ENCODE data around the gene SERPINB10. TPM values are rescaled to one million over a fixed set of nuclear protein-coding genes. Genes with fewer than 3 reads are reported as not detected.

SERPINB10 gene
- total and polyA plus RNA-seq, 2 experiments from 2014 or later: not detected

DNA sequence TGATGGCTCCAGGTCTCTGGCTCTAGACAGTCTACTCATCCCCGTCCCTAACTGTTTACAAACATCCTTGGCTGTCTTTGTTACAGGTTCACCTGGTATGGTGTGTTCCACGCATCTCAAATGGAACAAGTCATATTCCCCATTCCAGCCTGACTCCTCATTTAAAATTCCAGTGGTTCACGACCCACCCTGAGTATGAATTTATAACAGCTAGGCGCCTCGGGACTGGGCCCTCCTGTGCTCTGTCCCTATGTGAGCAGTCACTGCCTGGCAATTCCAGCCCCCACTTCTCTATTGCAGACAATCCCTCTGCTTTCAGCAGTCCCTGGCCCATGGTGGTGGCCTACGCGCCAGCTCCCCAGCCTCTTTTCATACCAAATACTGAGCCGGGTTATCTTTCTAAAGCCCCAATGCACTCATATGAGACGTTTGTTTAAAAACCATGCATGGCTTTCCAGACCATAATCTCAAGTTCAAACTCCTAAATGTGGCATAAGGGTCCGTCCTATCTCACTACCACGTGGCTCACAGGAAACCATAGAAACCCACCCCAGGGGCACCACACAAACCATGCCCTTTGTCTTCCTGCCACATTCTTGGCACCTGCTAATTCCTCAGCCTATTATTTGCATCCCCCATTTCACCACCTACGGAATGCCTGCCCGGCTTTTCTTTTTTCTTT is 63.7 kb downstream of the SERPINB10 start:
- Histone ChIP-seq H3K4me2 (ENCODE audit: unreplicated experiment) (peak overlapping the region; percentile 84), H3K9ac (peak overlapping the region; percentile 90), H3K4me3 (peak overlapping the region; percentile 82), H3K36me3 (ENCODE audit: low read depth) (no peaks in the 10 kb centered on the region), H2AFZ (peak overlapping the region; percentile 79), H3F3A (ENCODE audit: insufficient read depth) (peaks cover 29% of the 10 kb centered on the region), H3K27me3 (replicated peaks; ENCODE audit: insufficient read depth) (no peaks in the 10 kb centered on the region), H3K79me2 (ENCODE audit: insufficient read depth) (peaks cover 53% of the 10 kb centered on the region), H3K4me1 (ENCODE audit: insufficient read depth) (peaks cover 22% of the 10 kb centered on the region), H3K9me2 (ENCODE audit: insufficient read depth) (no peaks in the 10 kb centered on the region), H4K20me1 (ENCODE audit: insufficient read depth) (no peaks in the 10 kb centered on the region), H3K9me3 (ENCODE audit: low read depth) (no peaks in the 10 kb centered on the region), H3K27ac (peak overlapping the region; percentile 92)
- peak; percentile 17 for DNase-seq
- TF ChIP-seq EZH2 (IDR thresholded peaks at IDR 0.05; ENCODE audit: insufficient read depth, poor library complexity, severe bottlenecking): no peak
- TF ChIP-seq EZH2phosphoT487 (IDR thresholded peaks at IDR 0.05; ENCODE audit: insufficient read depth, low read depth): no peak
- in situ Hi-C loops (cut with MboI): no loop called here
- WGBS, 2 experiments (ENCODE audit: low coverage in 1 of 2, low lambda C conversion rate in 2 of 2, missing lambda C conversion rate in 2 of 2): 86 to 89% methylated on average over 13 of the region's 13 CpGs

DNA sequence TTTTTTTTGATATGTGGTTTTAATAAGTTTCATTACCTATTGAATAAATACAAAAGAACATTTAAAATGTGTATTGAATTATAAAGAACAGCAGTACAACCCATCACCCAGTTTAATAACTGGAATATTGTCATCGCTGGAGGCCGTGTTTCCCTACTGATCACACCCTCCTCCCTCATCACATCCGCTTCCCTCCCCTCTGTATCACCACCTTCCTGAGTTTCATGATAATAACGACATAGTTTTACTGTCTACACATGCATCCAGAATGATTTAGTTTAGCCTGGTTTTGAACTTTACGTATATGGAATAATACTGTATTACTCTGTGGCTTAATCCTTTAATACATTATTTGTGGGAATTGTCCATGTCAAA is 64.2 kb downstream of the SERPINB10 start:
- TF ChIP-seq EZH2phosphoT487 (IDR thresholded peaks at IDR 0.05; ENCODE audit: insufficient read depth, low read depth) (no peak), EZH2 (IDR thresholded peaks at IDR 0.05; ENCODE audit: insufficient read depth, poor library complexity, severe bottlenecking) (no peak)
- H3K36me3 ChIP-seq (ENCODE audit: low read depth): no peaks in the 10 kb centered on the region
- H3K79me2 ChIP-seq (ENCODE audit: insufficient read depth): peaks cover 59% of the 10 kb centered on the region
- H2AFZ ChIP-seq: no peak overlapping the region
- no peak overlapping the region for H3K4me2 ChIP-seq (ENCODE audit: unreplicated experiment)
- in situ Hi-C loops (cut with MboI): no loop called here
- H3K27ac ChIP-seq: peak overlapping the region; percentile 92; the same call in 1 of the 2 replicates
- no peaks in the 10 kb centered on the region for H4K20me1 ChIP-seq (ENCODE audit: insufficient read depth)
- no peak overlapping the region for H3K9ac ChIP-seq
- DNase-seq: no peak
- no peak overlapping the region for H3K4me3 ChIP-seq
- 75 to 81% methylated on average over 5 of the region's 5 CpGs for whole genome bisulfite sequencing, 2 experiments (ENCODE audit: low coverage in 1 of 2, low lambda C conversion rate in 2 of 2, missing lambda C conversion rate in 2 of 2)
- H3K9me2 ChIP-seq (ENCODE audit: insufficient read depth): no peaks in the 10 kb centered on the region
- H3K4me1 ChIP-seq (ENCODE audit: insufficient read depth): peaks cover 20% of the 10 kb centered on the region
- H3K9me3 ChIP-seq (ENCODE audit: low read depth): no peaks in the 10 kb centered on the region
- H3K27me3 ChIP-seq (replicated peaks; ENCODE audit: insufficient read depth): no peaks in the 10 kb centered on the region
- H3F3A ChIP-seq (ENCODE audit: insufficient read depth): peaks cover 25% of the 10 kb centered on the region

DNA sequence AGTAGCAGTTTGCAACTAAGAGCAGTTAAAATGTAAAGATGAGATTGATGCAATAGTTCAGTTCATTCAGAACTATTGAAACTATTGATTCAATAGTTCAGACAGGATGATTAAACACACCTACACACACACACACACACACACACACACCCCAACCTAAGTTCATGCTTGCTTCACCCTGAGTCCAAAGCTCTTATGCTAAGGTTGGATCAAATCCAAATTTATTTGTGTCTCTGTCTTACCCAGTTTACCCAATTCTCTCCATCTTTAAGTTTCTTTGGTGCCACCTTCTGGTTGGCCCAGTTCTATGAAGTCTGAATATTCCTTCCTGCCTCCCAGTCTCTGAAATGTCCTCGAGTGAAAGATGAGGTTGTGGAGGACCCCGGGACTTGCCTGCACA is 67.2 kb downstream of the SERPINB10 start:
- H3K4me2 ChIP-seq (ENCODE audit: unreplicated experiment): no peak overlapping the region
- H3F3A ChIP-seq (ENCODE audit: insufficient read depth): peaks cover 24% of the 10 kb centered on the region
- H3K4me1 ChIP-seq (ENCODE audit: insufficient read depth): peaks cover 18% of the 10 kb centered on the region
- TF ChIP-seq EZH2phosphoT487 (IDR thresholded peaks at IDR 0.05; ENCODE audit: insufficient read depth, low read depth) (no peak), EZH2 (IDR thresholded peaks at IDR 0.05; ENCODE audit: insufficient read depth, poor library complexity, severe bottlenecking) (no peak)
- H3K36me3 ChIP-seq (ENCODE audit: low read depth): no peaks in the 10 kb centered on the region
- DNase-seq: peak; percentile 71
- H3K9me3 ChIP-seq (ENCODE audit: low read depth): no peaks in the 10 kb centered on the region
- no peaks in the 10 kb centered on the region for H3K27me3 ChIP-seq (replicated peaks; ENCODE audit: insufficient read depth)
- H4K20me1 ChIP-seq (ENCODE audit: insufficient read depth): no peaks in the 10 kb centered on the region
- H3K27ac ChIP-seq: no peak overlapping the region
- no peaks in the 10 kb centered on the region for H3K9me2 ChIP-seq (ENCODE audit: insufficient read depth)
- H3K79me2 ChIP-seq (ENCODE audit: insufficient read depth): peaks cover 87% of the 10 kb centered on the region
- in situ Hi-C loops (cut with MboI): no loop called here
- 74 to 77% methylated on average over 2 of the region's 2 CpGs for WGBS, 2 experiments (ENCODE audit: low coverage in 1 of 2, low lambda C conversion rate in 2 of 2, missing lambda C conversion rate in 2 of 2)
- H2AFZ ChIP-seq: 0 out of 2 replicates have a peak overlapping the region, but pooled peaks have one; percentile 37
- no peak overlapping the region for H3K4me3 ChIP-seq
- peak overlapping the region; percentile 14; the same call in 1 of the 2 replicates for H3K9ac ChIP-seq

DNA sequence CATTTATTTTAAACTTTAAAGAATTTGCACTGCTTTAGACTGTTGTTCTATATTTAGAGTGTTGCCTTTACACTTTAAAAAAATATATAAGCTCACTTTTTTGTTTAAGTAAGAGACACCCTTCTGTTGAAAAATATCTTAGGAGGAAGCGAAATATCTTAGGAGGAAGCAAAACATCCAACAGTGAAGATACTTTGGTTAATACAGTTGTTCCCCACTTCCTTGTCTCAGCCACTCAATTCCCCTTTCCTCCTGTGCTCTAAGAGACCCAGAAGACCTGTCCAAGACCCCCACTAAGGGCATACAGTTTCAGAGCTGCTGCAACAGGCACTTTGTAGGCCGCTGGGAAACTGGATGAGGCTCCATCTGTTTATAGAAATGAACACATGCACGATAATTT is 67.9 kb downstream of the SERPINB10 start:
- WGBS, 2 experiments (ENCODE audit: low coverage in 1 of 2, low lambda C conversion rate in 2 of 2, missing lambda C conversion rate in 2 of 2): 94% methylated on average over 3 of the region's 3 CpGs
- Histone ChIP-seq H2AFZ (no peak overlapping the region), H3K4me2 (ENCODE audit: unreplicated experiment) (no peak overlapping the region), H3K9ac (no peak overlapping the region; the same call in 1 of the 2 replicates), H4K20me1 (ENCODE audit: insufficient read depth) (no peaks in the 10 kb centered on the region), H3K79me2 (ENCODE audit: insufficient read depth) (peaks cover 94% of the 10 kb centered on the region), H3K36me3 (ENCODE audit: low read depth) (peaks cover 4% of the 10 kb centered on the region; the same call in 1 of the 2 replicates), H3K4me3 (no peak overlapping the region), H3K9me2 (ENCODE audit: insufficient read depth) (no peaks in the 10 kb centered on the region), H3K9me3 (ENCODE audit: low read depth) (no peaks in the 10 kb centered on the region), H3K27ac (no peak overlapping the region), H3K4me1 (ENCODE audit: insufficient read depth) (peaks cover 22% of the 10 kb centered on the region), H3K27me3 (replicated peaks; ENCODE audit: insufficient read depth) (no peaks in the 10 kb centered on the region), H3F3A (ENCODE audit: insufficient read depth) (peaks cover 25% of the 10 kb centered on the region)
- TF ChIP-seq EZH2phosphoT487 (IDR thresholded peaks at IDR 0.05; ENCODE audit: insufficient read depth, low read depth) (no peak), EZH2 (IDR thresholded peaks at IDR 0.05; ENCODE audit: insufficient read depth, poor library complexity, severe bottlenecking) (no peak)
- no peak for DNase-seq
- in situ Hi-C loops (cut with MboI): no loop called here

All from GM23248 (cell line).